Activated CD4-positive, alpha-beta memory T cell treated with anti-CD3 and anti-CD28 coated beads, Interleukin-2, amount 10 ng/mL, durations not matched to agents 7 days and 5 days (primary cell): ENCODE data around the gene LGALS8. TPM values are rescaled to one million over a fixed set of nuclear protein-coding genes. Genes with fewer than 3 reads are reported as not detected.
"Not testable (repeated sequence)": the region's sequence is repeated elsewhere in the genome, so short reads cannot be mapped to it uniquely, and the experiment has no call there.

Experiments
- CTCF ChIA-PET: fragments of 350-600 bp; sonication (Branson Sonifier 250); formaldehyde crosslinking; loops from one replicate; lab custom pipeline; 2021; ENCODE audit warnings: antibody characterized with exemption, inconsistent platforms; lab: Charles Lee
- POLR2A ChIA-PET: fragments of 350-600 bp; sonication (Branson Sonifier 250); formaldehyde crosslinking; loops from one replicate; lab custom pipeline; 2021; ENCODE audit warnings: antibody characterized with exemption; lab: Charles Lee
- DNase-seq: peaks from one replicate; pipeline ENCODE4 v3.0.0-alpha.2; 2020
- H3K27ac Mint-ChIP-seq: one replicate; pipeline ENCODE4 v1.8.0; 2021; ENCODE audit warnings: mild to moderate bottlenecking, mixed read lengths
- H3K27me3 Mint-ChIP-seq: one replicate; pipeline ENCODE4 v1.8.0; 2021; ENCODE audit warnings: mixed read lengths
- H3K36me3 Mint-ChIP-seq: one replicate; pipeline ENCODE4 v1.8.0; 2021; ENCODE audit warnings: low read depth, mixed read lengths
- H3K4me1 Mint-ChIP-seq: one replicate; pipeline ENCODE4 v1.8.0; 2021; ENCODE audit warnings: mixed read lengths
- H3K4me3 Mint-ChIP-seq: one replicate; pipeline ENCODE4 v1.8.0; 2021; ENCODE audit warnings: mild to moderate bottlenecking, mixed read lengths
- H3K9me3 Mint-ChIP-seq: one replicate; pipeline ENCODE4 v1.8.0; 2021; ENCODE audit warnings: mixed read lengths
- total RNA-seq, 2 experiments: library from RNA; stranded (reverse); gene quantifications; one replicate each; pipeline ENCODE4 v1.2.3, GENCODE V29; 2021

The LGALS8 gene
- total RNA-seq, 2 experiments from 2014 or later: 145 to 146 TPM

DNA sequence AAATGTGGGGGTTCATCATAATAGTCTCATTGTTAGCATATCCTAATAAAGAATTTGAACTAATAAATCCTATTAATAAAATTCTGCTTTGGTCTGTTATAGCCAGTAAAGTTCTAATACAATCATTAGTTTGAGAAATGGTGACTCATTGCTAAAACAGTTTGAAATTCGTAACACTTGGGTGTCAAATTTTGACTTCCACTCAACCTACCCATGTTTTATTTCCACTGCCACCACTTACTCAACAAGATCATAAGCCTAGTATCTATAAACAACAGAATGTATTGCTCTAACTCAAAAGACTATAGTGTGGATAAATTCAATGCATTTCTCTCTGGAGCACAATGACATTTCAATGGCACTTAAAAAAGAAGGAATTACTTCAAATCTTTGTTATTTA lies 29.1 kb downstream of the LGALS8 start:
- Mint-ChIP-seq H3K36me3 (peaks cover 76% of the 10 kb centered on the region), H3K9me3 (no peaks in the 10 kb centered on the region), H3K4me1 (peaks cover 10% of the 10 kb centered on the region), H3K4me3 (no peak overlapping the region), H3K27ac (no peak overlapping the region), H3K27me3 (no peaks in the 10 kb centered on the region)
- DNase-seq: no peak
- POLR2A ChIA-PET: no interaction called here
- CTCF ChIA-PET: no interaction called here

DNA sequence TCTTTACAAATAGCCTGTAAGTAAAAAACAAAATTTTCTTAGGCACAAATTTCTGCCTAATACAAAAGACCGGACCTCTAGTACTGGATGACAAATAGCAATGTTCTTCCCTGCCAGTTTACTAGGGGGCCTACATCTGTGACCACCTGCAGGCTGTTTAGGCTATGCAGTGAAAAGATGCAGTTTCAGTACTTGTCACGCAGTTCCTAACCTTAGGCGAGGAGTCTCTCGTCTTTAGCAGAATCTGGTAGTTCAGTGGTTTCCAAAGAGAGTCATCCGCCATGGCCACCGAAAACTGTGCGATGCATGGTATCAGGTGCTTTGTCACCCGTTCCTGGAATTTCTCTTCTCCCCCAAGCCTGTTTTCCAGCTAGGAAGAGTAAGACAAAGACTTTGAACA lies 29.6 kb downstream of the LGALS8 start:
- Mint-ChIP-seq H3K4me1 (peaks cover 10% of the 10 kb centered on the region), H3K27ac (no peak overlapping the region), H3K4me3 (no peak overlapping the region), H3K9me3 (no peaks in the 10 kb centered on the region), H3K36me3 (peaks cover 74% of the 10 kb centered on the region), H3K27me3 (no peaks in the 10 kb centered on the region)
- ChIA-PET CTCF (no interaction called here), POLR2A (no interaction called here)
- no peak for DNase-seq

DNA sequence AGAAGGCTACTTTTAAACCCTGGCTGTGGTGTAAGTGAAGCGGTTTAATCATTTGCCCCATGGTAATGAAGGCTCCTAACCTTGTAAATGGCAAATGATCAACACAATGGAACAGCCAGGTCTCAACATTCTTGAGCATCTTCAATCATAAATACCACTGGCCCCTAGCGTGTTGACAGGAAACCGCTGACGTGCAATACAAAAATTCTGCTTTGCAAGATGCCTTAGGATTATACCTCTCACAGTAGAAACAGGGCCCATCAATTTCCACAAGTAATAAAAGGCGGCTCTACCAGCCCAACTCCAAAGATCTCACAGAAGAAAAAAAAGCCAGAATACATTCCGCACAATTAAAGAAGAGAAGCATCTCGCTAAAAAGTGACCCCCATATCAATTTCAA lies 32.8 kb downstream of the LGALS8 start:
- no peaks in the 10 kb centered on the region for H3K9me3 Mint-ChIP-seq
- no peaks in the 10 kb centered on the region for H3K4me1 Mint-ChIP-seq
- H3K27me3 Mint-ChIP-seq: no peaks in the 10 kb centered on the region
- peaks cover 50% of the 10 kb centered on the region for H3K36me3 Mint-ChIP-seq
- CTCF ChIA-PET: no interaction called here
- no peak overlapping the region for H3K4me3 Mint-ChIP-seq
- POLR2A ChIA-PET: no interaction called here
- DNase-seq: no peak
- no peak overlapping the region for H3K27ac Mint-ChIP-seq

DNA sequence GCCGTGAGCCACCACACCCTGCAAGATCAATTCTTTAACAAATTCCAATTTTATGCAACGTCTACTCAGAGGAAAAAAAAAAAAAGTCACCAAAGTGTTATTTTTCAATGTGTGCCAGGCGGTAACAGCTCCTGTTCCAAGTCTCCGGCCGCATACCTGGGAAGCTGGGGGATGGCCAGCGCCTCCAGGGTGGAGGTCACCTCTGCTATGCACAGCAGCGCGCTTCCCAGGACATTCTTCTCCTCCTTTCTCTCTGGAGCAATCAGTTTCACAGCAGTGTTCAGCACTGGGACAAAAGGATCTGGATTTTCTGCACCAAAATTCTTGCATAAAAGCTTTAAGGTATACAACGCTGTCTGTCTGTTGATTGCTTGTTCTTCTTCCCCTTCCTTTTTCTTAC lies 34.3 kb downstream of the LGALS8 start:
- CTCF ChIA-PET: no interaction called here
- H3K9me3 Mint-ChIP-seq: no peaks in the 10 kb centered on the region
- peaks cover 53% of the 10 kb centered on the region for H3K36me3 Mint-ChIP-seq
- no peak overlapping the region for H3K4me3 Mint-ChIP-seq
- POLR2A ChIA-PET: no interaction called here
- H3K27me3 Mint-ChIP-seq: no peaks in the 10 kb centered on the region
- no peak overlapping the region for H3K27ac Mint-ChIP-seq
- H3K4me1 Mint-ChIP-seq: no peaks in the 10 kb centered on the region
- no peak for DNase-seq

DNA sequence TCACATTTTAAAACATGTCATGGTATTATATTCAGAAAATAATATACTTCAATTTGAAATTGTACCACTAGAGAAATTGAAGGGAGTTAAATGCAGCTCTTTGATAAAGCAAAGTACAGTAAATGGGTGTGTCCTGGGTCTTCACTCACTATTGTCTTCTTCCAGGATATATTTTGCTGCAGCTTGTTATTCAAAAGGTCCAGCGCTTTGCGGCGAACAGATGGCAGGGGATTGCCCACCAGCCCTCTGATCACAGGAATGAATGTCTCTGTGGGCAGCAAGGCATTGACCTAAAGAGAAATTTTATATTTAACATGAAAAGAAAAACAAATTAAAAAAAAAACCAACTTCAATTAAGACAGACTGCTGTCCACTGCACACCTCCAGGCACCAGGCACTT lies 35.1 kb downstream of the LGALS8 start:
- Mint-ChIP-seq H3K36me3 (peaks cover 52% of the 10 kb centered on the region), H3K27ac (no peak overlapping the region), H3K4me3 (no peak overlapping the region), H3K9me3 (no peaks in the 10 kb centered on the region), H3K27me3 (no peaks in the 10 kb centered on the region), H3K4me1 (no peaks in the 10 kb centered on the region)
- no peak for DNase-seq
- CTCF ChIA-PET: interaction anchor here (1.4 kb wide), 1 partner anchor 46 kb away, joined by 3 read pairs; the partner anchor contains the start of gene HEATR1
- POLR2A ChIA-PET: no interaction called here

DNA sequence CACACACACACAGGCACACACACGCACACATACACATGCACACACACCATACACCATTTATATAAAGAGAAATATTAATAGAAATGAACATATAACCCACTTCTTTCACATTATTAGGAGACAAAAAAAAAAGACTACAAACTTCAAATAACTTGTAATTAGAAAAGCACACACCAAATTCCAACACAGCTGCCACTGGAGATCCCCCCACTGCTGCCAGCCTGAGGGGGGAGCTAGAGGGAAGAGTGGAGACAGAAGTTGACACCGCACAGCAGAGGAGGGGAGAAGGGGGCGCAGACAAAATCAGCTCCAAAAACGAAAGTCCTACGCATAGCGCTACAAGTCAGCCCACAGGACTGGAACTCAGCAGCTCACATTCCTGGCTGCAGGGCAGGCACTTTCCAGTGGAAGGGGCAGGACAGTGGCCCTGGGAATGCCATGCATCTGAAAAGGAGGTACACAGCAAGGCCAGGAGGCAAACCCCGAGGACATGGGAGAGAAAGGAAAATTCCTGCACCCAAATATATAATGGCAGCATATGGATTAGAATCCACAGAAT lies 36.5 kb downstream of the LGALS8 start:
- Mint-ChIP-seq H3K36me3 (peaks cover 55% of the 10 kb centered on the region), H3K4me1 (peaks cover 6% of the 10 kb centered on the region), H3K9me3 (no peaks in the 10 kb centered on the region), H3K27me3 (no peaks in the 10 kb centered on the region), H3K4me3 (no peak overlapping the region), H3K27ac (no peak overlapping the region)
- DNase-seq: no peak
- ChIA-PET POLR2A (no interaction called here), CTCF (no interaction called here)

DNA sequence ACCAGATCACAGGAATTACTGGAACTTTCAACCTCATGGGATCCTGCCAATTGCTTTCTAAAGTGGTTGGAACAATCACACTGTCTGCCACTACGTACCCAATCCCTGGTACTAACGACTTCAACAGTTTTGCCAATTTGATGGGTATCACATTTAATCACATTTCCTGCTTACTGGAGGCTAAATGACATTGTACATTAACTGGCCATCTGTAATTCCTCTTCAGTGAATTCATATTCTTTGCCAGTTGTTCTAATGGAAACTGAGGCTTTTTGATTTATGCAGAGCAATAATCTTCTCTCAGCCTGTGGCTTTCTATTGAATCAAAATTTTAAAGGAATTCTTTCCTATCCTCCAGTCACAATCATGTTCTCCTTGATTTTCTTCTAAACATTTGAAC lies 38.2 kb downstream of the LGALS8 start:
- Mint-ChIP-seq H3K27me3 (no peaks in the 10 kb centered on the region), H3K9me3 (no peaks in the 10 kb centered on the region), H3K4me3 (no peak overlapping the region), H3K27ac (no peak overlapping the region), H3K4me1 (peaks cover 7% of the 10 kb centered on the region), H3K36me3 (peaks cover 52% of the 10 kb centered on the region)
- no peak for DNase-seq
- CTCF ChIA-PET: no interaction called here
- POLR2A ChIA-PET: no interaction called here

DNA sequence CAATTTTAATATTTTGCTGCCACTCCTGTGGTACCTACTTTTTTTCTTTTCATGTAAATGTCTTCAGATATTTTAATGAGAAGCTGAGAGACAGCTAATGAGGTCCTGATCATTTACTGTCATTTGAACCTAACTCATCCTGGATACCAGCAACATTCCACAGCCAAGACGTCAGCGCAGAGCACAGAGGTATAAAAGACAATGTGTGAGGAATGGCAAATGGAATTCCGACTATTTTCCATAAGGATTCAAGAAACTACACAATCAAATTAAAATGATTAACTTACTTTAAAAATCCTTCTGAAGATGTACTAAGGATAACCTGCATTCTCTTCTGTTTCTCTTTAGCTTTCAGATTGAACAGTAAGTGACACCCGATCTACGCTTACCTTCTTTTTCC lies 41.7 kb downstream of the LGALS8 start:
- Mint-ChIP-seq H3K9me3 (no peaks in the 10 kb centered on the region), H3K27me3 (no peaks in the 10 kb centered on the region), H3K36me3 (peaks cover 66% of the 10 kb centered on the region), H3K4me3 (no peak overlapping the region), H3K27ac (no peak overlapping the region), H3K4me1 (peaks cover 7% of the 10 kb centered on the region)
- ChIA-PET CTCF (interaction anchor here (1.0 kb wide), 1 partner anchor 39 kb away, joined by 3 read pairs; no protein-coding TSS in a partner anchor), POLR2A (no interaction called here)
- no peak for DNase-seq

DNA sequence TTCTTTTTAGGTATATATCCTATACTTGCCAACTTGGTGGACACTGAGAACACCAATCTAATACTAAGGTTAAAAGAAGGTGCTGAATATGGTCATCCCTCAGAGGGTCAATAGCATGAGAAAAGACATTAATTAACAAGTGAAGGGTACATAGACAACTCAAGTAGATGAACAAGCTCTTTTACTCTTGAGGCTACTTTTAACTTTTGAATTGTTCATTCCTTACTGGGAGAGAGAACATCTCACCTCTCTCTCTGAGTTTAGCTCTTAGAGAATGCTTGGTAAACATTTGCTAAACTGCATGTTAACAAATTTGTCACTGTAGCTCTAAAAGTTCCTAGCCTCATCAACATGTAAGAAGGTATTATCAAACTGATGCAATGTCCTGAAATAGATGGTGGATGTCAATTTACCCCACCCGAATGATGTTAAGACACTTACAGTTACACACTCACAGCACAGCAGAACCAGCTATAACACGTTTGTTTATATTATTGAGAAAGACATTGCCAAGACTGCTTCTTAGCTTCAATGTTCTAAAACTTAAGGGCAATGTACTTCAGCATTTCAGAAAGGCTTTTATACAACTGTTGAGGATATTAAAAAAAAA lies 44.6 kb downstream of the LGALS8 start:
- Mint-ChIP-seq H3K27ac (no peak overlapping the region), H3K36me3 (peaks cover 71% of the 10 kb centered on the region), H3K4me1 (peaks cover 7% of the 10 kb centered on the region), H3K27me3 (no peaks in the 10 kb centered on the region), H3K9me3 (no peaks in the 10 kb centered on the region), H3K4me3 (no peak overlapping the region)
- POLR2A ChIA-PET: no interaction called here
- DNase-seq: no peak
- CTCF ChIA-PET: no interaction called here

DNA sequence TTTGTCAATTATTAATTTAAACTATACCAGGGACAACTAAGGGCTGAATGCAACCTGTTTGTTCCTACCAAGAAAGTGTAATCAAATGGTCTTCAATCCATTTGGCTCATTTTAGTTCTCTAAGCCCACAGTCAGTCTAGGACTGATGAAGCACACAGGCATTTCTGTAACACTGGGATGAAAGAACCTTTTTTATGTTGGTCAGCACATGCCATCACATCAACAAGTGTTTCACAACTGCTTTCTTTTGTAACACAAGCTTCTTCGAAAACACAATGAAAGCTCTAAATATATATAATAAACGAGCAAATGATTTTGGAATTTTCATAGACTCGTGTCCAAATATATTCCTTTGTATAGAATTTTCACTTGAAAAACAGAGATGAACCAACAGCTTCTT lies 51.7 kb downstream of the LGALS8 start:
- peaks cover 54% of the 10 kb centered on the region for H3K36me3 Mint-ChIP-seq
- no peak overlapping the region for H3K27ac Mint-ChIP-seq
- no peak for DNase-seq
- CTCF ChIA-PET: no interaction called here
- H3K4me1 Mint-ChIP-seq: no peaks in the 10 kb centered on the region
- H3K27me3 Mint-ChIP-seq: no peaks in the 10 kb centered on the region
- H3K4me3 Mint-ChIP-seq: no peak overlapping the region
- H3K9me3 Mint-ChIP-seq: no peaks in the 10 kb centered on the region
- POLR2A ChIA-PET: no interaction called here

DNA sequence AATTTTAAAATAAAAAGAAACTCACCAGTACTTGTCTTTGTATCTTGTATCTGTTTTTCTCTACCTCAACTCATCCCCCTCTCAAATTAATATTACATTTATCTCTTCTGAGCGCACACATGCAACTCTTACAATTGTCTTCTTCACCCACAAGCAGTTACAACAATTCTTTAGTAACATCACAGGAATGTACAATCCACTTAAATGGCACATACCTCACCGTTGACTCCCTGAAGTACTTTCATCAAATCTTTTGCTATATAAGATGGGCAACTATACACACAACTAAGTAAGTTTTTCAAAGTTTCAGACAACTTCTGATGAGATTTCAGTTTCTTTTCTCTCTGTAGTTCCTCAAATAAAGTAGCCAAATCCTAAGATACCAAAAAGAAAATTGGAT lies 52.2 kb downstream of the LGALS8 start:
- POLR2A ChIA-PET: no interaction called here
- no peaks in the 10 kb centered on the region for H3K4me1 Mint-ChIP-seq
- H3K9me3 Mint-ChIP-seq: no peaks in the 10 kb centered on the region
- no peak overlapping the region for H3K27ac Mint-ChIP-seq
- no peak overlapping the region for H3K4me3 Mint-ChIP-seq
- H3K36me3 Mint-ChIP-seq: peaks cover 50% of the 10 kb centered on the region
- no peaks in the 10 kb centered on the region for H3K27me3 Mint-ChIP-seq
- DNase-seq: no peak
- CTCF ChIA-PET: no interaction called here

DNA sequence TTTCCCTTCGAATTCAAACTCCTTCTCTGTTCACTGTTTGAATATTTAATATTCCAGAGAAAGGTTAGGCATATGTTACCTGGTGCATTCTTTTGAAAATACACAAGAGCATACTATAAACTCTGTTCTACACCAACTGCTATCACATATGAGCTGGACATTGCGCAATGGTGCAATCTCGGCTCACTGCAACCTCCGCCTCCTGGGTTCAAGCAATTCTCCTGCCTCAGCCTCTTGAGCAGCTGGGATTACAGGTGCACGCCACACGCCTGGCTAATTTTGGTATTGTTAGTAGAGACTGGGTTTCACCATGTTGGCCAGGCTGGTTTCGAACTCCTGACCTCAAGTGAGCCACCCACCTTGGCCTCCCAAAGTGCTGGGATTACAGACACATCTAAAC lies 53.3 kb downstream of the LGALS8 start:
- POLR2A ChIA-PET, H3K27ac Mint-ChIP-seq, CTCF ChIA-PET, H3K9me3 Mint-ChIP-seq, H3K4me3 Mint-ChIP-seq, DNase-seq, H3K27me3 Mint-ChIP-seq, H3K4me1 Mint-ChIP-seq: not testable (repeated sequence)
- H3K36me3 Mint-ChIP-seq: peaks cover 54% of the 10 kb centered on the region

DNA sequence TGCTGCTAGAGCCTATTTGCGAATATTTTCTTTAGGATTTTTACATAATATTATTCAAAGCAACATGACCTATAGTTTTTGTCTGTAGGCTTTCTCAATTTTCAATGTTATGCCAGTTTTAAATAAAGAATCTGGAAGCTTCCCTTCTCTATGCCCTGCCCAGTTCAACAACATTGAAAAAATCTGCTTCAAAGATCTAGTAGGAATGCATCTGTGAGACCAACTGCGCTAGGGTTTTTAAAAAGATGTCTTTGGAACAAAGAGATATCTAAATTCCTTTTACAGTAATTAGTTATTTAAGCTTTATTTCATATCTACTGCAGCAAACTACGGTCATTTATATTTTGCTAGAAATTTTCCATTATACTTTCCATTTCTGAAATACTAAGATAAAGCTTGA lies 54.9 kb downstream of the LGALS8 start:
- peaks cover 53% of the 10 kb centered on the region for H3K36me3 Mint-ChIP-seq

DNA sequence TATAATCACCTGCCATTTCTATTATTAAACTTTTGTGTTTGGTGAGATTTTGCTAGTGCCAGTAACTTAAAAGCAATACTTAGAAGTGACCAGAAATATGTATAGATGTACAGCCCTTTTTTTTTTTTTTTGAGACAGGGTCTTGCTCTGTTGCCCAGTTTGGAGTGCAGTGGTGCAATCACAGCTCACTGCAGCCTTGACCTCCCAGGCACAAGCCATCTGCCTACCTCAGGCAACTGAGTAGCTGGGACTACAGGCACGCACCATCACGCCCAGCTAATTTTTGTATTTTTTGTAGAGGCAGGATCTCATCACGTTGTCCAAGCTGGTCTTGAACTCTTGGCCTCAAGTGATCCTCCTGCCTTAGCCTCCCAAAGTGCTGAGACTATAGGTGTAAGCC lies 56.6 kb downstream of the LGALS8 start:
- H3K4me3 Mint-ChIP-seq, CTCF ChIA-PET, POLR2A ChIA-PET: not testable (repeated sequence)

More for the DNA sequence above, 54.9 kb downstream of the LGALS8 start:
- Mint-ChIP-seq H3K4me3 (no peak overlapping the region), H3K27me3 (no peaks in the 10 kb centered on the region), H3K9me3 (no peaks in the 10 kb centered on the region), H3K4me1 (no peaks in the 10 kb centered on the region), H3K27ac (no peak overlapping the region)
- POLR2A ChIA-PET: interaction anchor here (1.0 to 1.5 kb wide), 2 partner anchors 10 to 55 kb away, joined by 3 read pairs; partner anchors contain the start of gene LGALS8
- no peak for DNase-seq
- CTCF ChIA-PET: no interaction called here

More for the DNA sequence above, 56.6 kb downstream of the LGALS8 start:
- H3K9me3 Mint-ChIP-seq, H3K27ac Mint-ChIP-seq, DNase-seq, H3K4me1 Mint-ChIP-seq, H3K27me3 Mint-ChIP-seq: not testable (repeated sequence)
- peaks cover 59% of the 10 kb centered on the region for H3K36me3 Mint-ChIP-seq
